GM12875 (cell line): ENCODE data around the gene GADD45B.

Source experiments
- H3K4me3 ChIP-seq: one replicate; pipeline ENCODE4 v1.5.1; 2011; ENCODE audit warnings: low read depth, low read length, control low read depth
- TF ChIP-seq, protein P1 (sequence below): IDR thresholded peaks from 2 replicates; pipeline ENCODE4 v1.5.1; 2011; ENCODE audit warnings: low read depth, mild to moderate bottlenecking, control low read depth, inconsistent platforms, low read length, moderate library complexity, borderline replicate concordance; ENCODE audit not compliant: insufficient read depth

The GADD45B gene

DNA sequence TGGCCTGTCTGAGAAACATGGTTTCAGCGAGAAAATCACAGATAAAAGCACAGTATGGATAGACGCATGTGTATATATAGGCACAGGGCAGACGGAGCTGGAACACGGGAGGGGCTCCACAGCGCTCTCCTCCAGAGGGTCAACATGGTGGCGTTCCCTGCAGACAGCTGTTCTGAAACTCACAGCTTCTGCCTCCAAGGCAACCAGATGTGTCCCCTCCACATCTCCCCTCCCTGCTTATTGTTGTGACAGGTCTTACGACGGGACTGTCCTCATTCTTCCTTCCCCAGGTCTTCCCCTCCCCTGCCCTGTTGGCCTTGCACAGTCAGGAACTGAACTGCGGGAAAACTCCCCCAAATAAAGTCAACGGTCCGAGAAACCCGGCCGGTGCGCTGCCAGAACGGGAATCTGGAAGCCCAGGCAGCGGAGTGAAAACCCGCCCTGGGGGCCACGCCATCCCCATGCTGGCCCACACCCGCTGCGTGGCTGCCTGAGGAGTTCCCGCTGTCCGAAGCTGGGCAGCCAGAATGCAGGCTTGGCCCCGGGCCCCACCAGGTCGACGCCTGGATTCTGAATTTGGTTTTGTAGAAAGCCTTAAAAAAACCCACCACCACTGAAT lies 45.9 kb upstream of the GADD45B start:
- H3K4me3 ChIP-seq = no peak overlapping the region
- TF ChIP-seq, protein P1, sequence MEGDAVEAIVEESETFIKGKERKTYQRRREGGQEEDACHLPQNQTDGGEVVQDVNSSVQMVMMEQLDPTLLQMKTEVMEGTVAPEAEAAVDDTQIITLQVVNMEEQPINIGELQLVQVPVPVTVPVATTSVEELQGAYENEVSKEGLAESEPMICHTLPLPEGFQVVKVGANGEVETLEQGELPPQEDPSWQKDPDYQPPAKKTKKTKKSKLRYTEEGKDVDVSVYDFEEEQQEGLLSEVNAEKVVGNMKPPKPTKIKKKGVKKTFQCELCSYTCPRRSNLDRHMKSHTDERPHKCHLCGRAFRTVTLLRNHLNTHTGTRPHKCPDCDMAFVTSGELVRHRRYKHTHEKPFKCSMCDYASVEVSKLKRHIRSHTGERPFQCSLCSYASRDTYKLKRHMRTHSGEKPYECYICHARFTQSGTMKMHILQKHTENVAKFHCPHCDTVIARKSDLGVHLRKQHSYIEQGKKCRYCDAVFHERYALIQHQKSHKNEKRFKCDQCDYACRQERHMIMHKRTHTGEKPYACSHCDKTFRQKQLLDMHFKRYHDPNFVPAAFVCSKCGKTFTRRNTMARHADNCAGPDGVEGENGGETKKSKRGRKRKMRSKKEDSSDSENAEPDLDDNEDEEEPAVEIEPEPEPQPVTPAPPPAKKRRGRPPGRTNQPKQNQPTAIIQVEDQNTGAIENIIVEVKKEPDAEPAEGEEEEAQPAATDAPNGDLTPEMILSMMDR = no peak

DNA sequence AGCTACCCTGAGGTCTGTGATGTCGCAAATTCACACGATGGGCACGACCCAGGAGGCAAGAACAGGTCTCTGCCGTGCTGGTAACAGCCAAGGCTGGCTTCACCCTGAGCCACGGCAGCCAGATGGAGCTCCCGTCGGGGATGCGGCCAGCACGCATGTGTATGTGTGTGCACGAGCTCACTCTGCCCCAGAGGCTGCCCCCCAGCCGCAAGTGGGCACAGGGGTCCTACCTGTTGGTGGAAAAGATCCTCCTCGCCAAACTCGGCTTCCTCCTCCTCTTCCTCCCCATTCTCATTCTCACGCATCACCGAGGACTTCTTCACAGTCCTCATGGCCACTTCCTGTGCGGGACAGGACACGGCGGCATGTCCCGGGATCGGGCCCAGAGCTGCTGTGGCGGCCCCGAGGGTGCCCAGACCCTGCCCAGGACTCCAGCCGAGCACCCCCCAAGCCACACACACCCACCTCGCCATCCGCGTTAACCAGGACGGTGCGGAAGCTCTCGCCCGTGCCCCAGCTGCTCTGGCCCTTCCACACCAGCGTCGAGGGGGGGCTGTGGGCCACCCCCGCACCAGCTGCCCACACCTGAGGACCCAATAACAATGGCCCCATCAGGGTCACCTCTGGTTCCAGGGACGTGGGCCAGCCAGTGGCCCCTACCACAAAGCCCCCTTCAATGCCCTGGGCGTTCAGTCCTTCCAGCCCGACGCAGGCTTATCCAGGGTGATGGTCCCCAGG lies 44.4 kb upstream of the GADD45B start:
- no peak overlapping the region for H3K4me3 ChIP-seq
- TF ChIP-seq, protein P1 = no peak

DNA sequence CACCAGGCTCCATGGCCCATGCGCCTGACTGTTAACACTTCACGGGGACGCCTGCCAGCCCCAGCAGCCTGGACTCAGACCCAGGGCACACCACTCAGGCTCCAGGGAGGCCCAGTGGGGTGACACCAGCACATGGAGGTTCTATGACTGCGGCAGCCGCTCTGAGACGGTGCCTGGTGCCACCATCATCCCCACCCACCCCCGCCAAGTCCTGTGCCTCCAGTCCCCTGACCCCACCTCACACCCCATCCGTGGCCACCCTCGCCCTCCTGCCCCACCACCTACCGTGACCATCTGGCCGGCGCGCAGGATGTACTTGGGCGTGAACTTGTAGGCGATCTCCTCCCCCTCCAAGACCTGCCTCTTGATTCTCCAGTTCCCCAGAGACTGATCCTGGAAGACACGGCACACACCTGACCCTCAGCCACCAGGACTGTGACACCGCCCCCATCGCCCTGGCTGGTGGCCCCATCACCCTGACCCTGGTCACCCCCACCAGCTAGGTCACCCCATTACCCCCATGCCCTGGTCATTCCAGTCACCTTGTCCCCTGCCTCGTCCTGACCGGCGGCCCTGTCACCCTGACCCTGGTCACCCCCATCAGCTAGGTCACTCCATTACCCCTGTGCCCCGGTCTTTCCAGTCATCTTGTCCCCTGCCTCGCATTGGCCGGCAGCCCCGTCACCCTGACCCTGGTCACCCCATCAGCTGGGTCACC lies 43.6 kb upstream of the GADD45B start:
- TF ChIP-seq, protein P1 = no peak

DNA sequence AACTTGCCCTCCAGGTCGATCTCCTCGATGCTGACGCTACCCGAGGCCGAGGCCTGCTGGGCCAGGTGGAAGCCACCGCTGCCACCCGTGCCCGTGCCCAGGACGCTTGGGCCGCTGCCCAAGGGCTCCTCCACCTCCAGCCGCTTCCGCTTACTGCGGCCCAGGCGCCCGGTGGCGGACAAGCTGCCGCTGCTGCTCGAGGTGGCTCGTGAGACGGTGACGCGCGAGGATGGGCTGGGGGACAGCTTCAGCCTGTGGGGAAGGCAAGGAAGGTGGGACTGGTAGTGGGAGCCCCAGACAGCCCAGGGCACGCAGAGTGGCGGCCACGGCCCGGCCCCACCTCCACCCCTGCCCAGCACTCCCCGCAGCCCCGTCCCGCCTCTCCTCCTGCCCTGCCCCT lies 42.1 kb upstream of the GADD45B start:
- no peak overlapping the region for H3K4me3 ChIP-seq
- TF ChIP-seq, protein P1 = no peak

More for the DNA sequence above, 43.6 kb upstream of the GADD45B start:
- no peak overlapping the region for H3K4me3 ChIP-seq

DNA sequence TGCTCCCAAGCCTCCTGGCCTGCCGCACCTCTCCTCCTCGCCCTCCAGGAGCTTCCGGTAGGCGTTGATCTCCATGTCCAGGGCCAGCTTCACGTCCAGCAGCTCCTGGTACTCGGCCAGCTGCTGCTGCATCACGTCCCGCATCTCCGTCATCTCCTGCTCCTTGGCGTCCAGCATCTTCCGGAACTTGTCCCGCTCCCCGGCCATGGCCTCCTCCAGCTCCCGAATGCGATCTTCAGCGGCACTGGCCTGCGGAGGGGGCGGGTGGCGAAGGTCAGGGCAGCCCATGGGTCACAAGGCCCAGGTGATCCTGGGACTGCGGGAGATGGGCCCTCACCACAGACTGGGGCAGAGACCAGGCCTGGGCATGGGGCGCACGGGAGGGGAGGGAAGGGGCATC lies 41.7 kb upstream of the GADD45B start:
- TF ChIP-seq, protein P1 = no peak
- no peak overlapping the region for H3K4me3 ChIP-seq

DNA sequence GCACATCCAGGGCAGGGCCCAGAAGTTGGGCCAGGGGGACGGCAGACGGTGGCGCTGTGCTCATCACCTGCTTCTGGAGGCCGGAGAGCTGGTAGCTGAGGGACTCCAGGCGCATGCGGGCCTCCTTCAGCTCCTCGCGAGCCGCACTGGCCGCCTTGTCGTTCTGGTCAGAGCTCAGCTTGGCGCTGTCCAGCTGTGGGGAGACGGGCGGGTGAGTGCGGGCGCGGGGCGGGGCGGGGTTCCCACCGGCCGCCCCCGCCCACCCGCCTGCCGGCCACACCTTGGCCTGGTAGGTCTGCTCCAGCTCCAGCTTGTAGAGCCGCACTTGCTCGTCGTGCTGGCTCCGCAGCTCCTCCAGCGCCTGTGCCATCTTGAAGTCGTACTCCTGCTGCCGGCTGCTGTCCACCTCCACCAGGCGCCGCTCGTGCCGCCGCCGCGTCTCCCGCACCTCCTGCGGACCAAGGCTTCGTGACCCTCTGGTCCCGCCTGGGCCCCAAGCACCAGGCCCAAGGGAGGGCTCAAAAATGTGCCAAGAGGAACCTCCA lies 41.1 kb upstream of the GADD45B start:
- no peak overlapping the region for H3K4me3 ChIP-seq
- TF ChIP-seq, protein P1 = no peak
